Mesodermal cell (in vitro differentiated cells): Measurements from ENCODE around the gene ULK1. TPM values are rescaled to one million over a fixed set of nuclear protein-coding genes. Genes with fewer than 3 reads are reported as not detected.

Experiments
- H3K27ac ChIP-seq: 2 replicates; pipeline ENCODE4 v1.7.0; 2013; ENCODE audit warnings: mild to moderate bottlenecking, low read depth, low read length, moderate library complexity; ENCODE audit not compliant: severe bottlenecking
- H3K36me3 ChIP-seq: 2 replicates; pipeline ENCODE4 v1.7.1; 2013; ENCODE audit warnings: mild to moderate bottlenecking, low read length, moderate library complexity; ENCODE audit not compliant: control insufficient read depth, insufficient read depth
- H3K4me1 ChIP-seq: one replicate; pipeline ENCODE4 v1.7.1; 2013; ENCODE audit warnings: mild to moderate bottlenecking, low read length; ENCODE audit not compliant: insufficient read depth, control insufficient read depth, poor library complexity, severe bottlenecking
- H3K4me3 ChIP-seq: 2 replicates; pipeline ENCODE4 v1.7.0; 2013; ENCODE audit warnings: low read length, control low read depth, mild to moderate bottlenecking; ENCODE audit not compliant: insufficient read depth, poor library complexity, severe bottlenecking; ENCODE audit errors: extremely low read depth
- H3K9me3 ChIP-seq: 2 replicates; pipeline ENCODE4 v1.7.1; 2013; ENCODE audit warnings: mild to moderate bottlenecking, low read length, moderate library complexity; ENCODE audit not compliant: control insufficient read depth
- WGBS, 2 experiments: methylation state at CpG; one replicate each; pipeline ENCODE4 v1.1.5; 2013; ENCODE audit warnings: missing lambda C conversion rate in 2 of 2; ENCODE audit not compliant: insufficient coverage in 2 of 2; 5-methylcytosine and 5-hydroxymethylcytosine counted together
- polyA plus RNA-seq, 2 experiments: library from polyadenylated mRNA; stranded (reverse); fragments of 50-300 nt; gene quantifications; one replicate each; pipeline ENCODE4 v1.2.3, GENCODE V29; 2013

The ULK1 gene
- 36.6 TPM for polyA plus RNA-seq (2013, experiment 1 of 2)
- 28.0 TPM for polyA plus RNA-seq (2013, experiment 2 of 2)

DNA sequence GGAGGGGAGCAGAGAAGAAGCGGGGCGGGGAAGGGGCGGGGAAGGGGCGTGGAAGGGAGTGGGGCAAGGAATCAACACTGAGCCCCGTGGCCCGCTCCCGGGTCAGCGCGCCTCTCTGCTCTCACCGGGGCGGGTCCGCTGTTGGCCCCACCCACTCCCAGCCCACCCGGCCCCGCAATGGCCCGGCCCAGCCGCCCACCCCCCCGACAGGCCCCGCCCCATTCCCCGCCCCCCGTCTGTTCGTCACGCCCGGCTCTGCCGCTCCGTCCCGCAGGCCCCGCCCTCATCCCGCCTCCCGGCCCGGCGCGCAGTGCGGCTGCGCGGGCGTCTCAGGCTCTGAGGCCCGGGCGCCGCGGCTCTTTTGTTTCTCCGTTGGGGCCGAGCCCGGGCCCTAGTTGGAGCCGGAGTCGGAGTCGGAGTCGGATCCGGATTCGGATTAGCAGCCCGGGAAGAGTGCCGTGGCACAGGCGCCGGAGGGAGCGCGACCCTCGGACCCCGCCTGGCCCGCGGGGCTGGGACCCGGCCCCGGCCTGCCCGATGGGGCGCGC lies at the start of gene ULK1:
Gene ULK1 (plus strand): TSS at position 310 of the 548 bp plus-strand sequence. CDS start 380 bp downstream, outside the sequence.
- Histone ChIP-seq H3K4me1 (peaks cover 5% of the 10 kb centered on the region), H3K27ac (peak within 1 kb of the TSS; percentile 53), H3K4me3 (peak within 1 kb of the TSS; percentile 55), H3K36me3 (peaks cover 15% of the 10 kb centered on the region), H3K9me3 (no peaks in the 10 kb centered on the region)
- 0% methylated on average over 31 to 40 of the region's 64 CpGs for WGBS, 2 experiments

DNA sequence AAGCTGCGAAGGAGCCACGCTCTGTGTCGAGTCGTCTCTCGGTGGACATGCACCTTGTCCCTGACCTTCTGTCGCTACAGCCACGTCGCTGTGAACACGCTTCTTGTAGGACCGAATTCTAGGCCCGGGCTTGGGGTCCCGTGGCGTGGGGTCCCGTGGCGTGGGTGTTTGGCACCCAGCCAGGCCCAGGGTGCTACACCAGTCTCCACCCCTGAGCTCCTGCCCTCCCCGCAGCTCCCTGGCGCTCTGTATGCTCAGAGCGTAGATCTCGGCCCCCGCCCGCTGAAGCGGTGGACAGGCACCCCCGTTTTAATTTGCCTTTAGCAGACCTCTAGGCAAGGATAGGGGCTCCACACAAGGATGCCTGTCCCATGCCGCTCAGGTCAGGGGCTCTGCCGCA lies 49.8 kb upstream of the ULK1 start:
- Histone ChIP-seq H3K27ac (no peak overlapping the region), H3K4me1 (no peaks in the 10 kb centered on the region), H3K36me3 (no peaks in the 10 kb centered on the region), H3K9me3 (no peaks in the 10 kb centered on the region), H3K4me3 (no peak overlapping the region)
- WGBS, 2 experiments, result 96 to 97% methylated on average over 23 to 25 of the region's 25 CpGs

DNA sequence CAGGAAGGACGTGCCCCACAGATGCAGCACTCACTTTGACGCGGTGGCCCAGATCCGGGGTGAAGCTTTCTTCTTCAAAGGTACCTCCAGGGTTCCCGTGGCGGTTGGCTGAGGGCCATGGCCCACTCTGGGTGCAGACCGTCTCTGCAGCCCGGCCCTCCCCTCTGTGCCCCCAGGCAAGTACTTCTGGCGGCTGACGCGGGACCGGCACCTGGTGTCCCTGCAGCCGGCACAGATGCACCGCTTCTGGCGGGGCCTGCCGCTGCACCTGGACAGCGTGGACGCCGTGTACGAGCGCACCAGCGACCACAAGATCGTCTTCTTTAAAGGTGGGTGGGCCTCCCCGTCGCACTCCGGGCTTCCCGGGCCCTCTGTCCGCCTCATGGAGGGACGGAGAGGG lies 49.3 kb upstream of the ULK1 start:
- no peak overlapping the region for H3K4me3 ChIP-seq
- no peaks in the 10 kb centered on the region for H3K4me1 ChIP-seq
- 91 to 95% methylated on average over 26 to 29 of the region's 29 CpGs for WGBS, 2 experiments
- no peaks in the 10 kb centered on the region for H3K36me3 ChIP-seq
- no peak overlapping the region for H3K27ac ChIP-seq
- no peaks in the 10 kb centered on the region for H3K9me3 ChIP-seq

DNA sequence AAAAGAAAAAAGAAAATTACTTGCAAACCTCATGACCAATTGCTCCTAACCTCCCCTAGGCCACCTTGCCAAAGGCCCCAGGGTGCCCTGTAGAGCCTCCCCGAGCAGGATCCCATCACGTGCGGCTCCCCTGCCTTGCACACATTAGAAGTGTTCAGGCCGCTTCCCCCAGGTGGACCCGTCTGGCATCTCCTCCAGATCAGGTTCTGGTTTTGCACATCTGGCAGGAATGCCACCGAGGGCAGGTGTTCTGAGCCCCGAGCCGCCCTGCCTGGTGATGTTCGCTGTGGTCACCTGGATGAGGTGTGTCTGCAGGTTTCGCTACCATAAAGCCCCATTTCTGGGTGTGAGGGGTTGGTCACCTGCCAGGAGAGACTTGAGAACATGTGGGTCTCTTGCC lies 47.0 kb upstream of the ULK1 start:
- 88 to 92% methylated on average over 9 to 10 of the region's 10 CpGs for WGBS, 2 experiments
- no peaks in the 10 kb centered on the region for H3K9me3 ChIP-seq
- no peak overlapping the region for H3K4me3 ChIP-seq
- H3K4me1 ChIP-seq, result no peaks in the 10 kb centered on the region
- H3K36me3 ChIP-seq, result no peaks in the 10 kb centered on the region
- H3K27ac ChIP-seq, result no peak overlapping the region

- no peak overlapping the region for H3K27ac ChIP-seq
- no peaks in the 10 kb centered on the region for H3K4me1 ChIP-seq
- WGBS, 2 experiments, result 93% methylated on average over 22 to 24 of the region's 24 CpGs
- no peaks in the 10 kb centered on the region for H3K36me3 ChIP-seq
- no peak overlapping the region for H3K4me3 ChIP-seq
- no peaks in the 10 kb centered on the region for H3K9me3 ChIP-seq
Observed at GRCh38 chr12:131848753-131849152, 45.7 kb upstream of the ULK1 start.

- Histone ChIP-seq H3K9me3 (no peaks in the 10 kb centered on the region), H3K27ac (no peak overlapping the region), H3K4me1 (no peaks in the 10 kb centered on the region), H3K4me3 (no peak overlapping the region), H3K36me3 (no peaks in the 10 kb centered on the region)
- 91 to 95% methylated on average over 42 to 46 of the region's 47 CpGs for WGBS, 2 experiments
Observed at GRCh38 chr12:131849700-131850553, 44.5 kb upstream of the ULK1 start.

GRCh38 chr12:131850856-131851559 lies 43.4 kb upstream of the ULK1 start:
- H3K27ac ChIP-seq, result no peak overlapping the region
- no peak overlapping the region for H3K4me3 ChIP-seq
- no peaks in the 10 kb centered on the region for H3K9me3 ChIP-seq
- WGBS, 2 experiments, result 87 to 88% methylated on average over 36 to 41 of the region's 41 CpGs
- no peaks in the 10 kb centered on the region for H3K36me3 ChIP-seq
- H3K4me1 ChIP-seq, result no peaks in the 10 kb centered on the region

- no peaks in the 10 kb centered on the region for H3K4me1 ChIP-seq
- WGBS, 2 experiments, result 93 to 96% methylated on average over 31 to 32 of the region's 37 CpGs
Observed at GRCh38 chr12:131851741-131852550, 42.5 kb upstream of the ULK1 start.

DNA sequence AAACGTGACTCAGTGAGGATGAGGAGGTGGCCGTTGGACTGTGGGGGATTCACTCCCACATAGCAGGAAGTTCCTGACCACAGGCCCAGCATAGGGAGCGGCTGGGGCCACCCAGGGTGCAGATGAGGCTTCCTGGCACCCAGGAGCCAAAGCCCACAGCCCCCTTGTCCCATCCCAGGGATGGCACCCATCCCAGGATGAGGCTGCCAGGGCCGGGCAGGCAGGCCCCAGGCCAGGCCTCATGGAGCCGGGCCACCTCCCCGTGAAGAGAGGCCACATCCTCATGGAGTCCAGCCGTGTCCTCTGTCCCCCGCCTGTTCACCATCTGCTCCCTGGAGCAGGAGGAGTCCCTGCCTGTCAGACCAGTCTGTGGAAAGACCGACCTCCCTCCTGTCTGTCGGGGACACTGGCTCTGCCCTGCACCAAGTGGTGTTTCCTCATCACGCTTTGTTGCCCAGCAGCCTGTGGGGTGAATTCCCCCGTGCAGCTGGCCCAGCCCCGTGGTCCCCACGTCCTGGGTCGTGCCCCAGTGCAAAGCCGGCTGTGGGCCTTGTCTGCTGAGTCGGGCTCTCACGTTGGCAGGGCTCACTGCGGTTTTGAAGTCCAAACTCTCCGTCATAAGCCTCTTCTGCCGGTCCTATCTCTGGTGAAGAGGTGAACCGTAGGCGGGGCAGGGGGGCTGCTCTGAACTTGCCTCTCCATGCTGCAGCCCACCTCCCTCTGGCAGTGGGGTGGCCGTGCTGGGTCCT lies 41.7 kb upstream of the ULK1 start:
- H3K4me1 ChIP-seq, result no peaks in the 10 kb centered on the region
- 85 to 86% methylated on average over 19 to 23 of the region's 24 CpGs for WGBS, 2 experiments
- H3K36me3 ChIP-seq, result no peaks in the 10 kb centered on the region
- no peak overlapping the region for H3K27ac ChIP-seq
- H3K4me3 ChIP-seq, result no peak overlapping the region
- H3K9me3 ChIP-seq, result no peaks in the 10 kb centered on the region

More at GRCh38 chr12:131851741-131852550, 42.5 kb upstream of the ULK1 start:
- Histone ChIP-seq H3K4me3 (no peak overlapping the region), H3K9me3 (no peaks in the 10 kb centered on the region), H3K36me3 (no peaks in the 10 kb centered on the region), H3K27ac (no peak overlapping the region)
